CD4-positive, alpha-beta memory T cell (primary cell): ENCODE measurements around the gene AKT2. TPM values are rescaled to one million over a fixed set of nuclear protein-coding genes. Genes with fewer than 3 reads are reported as not detected.

ENCODE experiments used
- CTCF ChIA-PET: fragments of 350-600 bp; sonication (Branson Sonifier 250); formaldehyde crosslinking; loops from one replicate; lab custom pipeline; 2021; ENCODE audit warnings: inconsistent platforms; ENCODE audit not compliant: partially characterized antibody; lab: Charles Lee
- POLR2A ChIA-PET: fragments of 350-600 bp; sonication (Branson Sonifier 250); formaldehyde crosslinking; loops from one replicate; lab custom pipeline; 2021; ENCODE audit not compliant: partially characterized antibody; lab: Charles Lee
- DNase-seq, 5 donors: peaks; one replicate each; pipeline versions ENCODE4 v3.0.0 to v3.0.0-alpha.2; 2020 to 2022; ENCODE audit warnings: mixed read lengths in 1 of 5
- H3K27ac ChIP-seq: one replicate; pipeline ENCODE4 v1.7.0; 2013; ENCODE audit warnings: low read depth, low read length
- H3K27me3 ChIP-seq: 2 replicates; pipeline ENCODE4 v1.7.0; 2013; ENCODE audit warnings: mild to moderate bottlenecking, low read length, moderate library complexity; ENCODE audit not compliant: insufficient read depth
- H3K36me3 ChIP-seq: 2 replicates; pipeline ENCODE4 v1.7.0; 2013; ENCODE audit warnings: mild to moderate bottlenecking, low read length, moderate library complexity; ENCODE audit not compliant: insufficient read depth
- H3K4me1 ChIP-seq: 2 replicates; pipeline ENCODE4 v1.7.0; 2013; ENCODE audit warnings: mild to moderate bottlenecking, low read length, moderate library complexity; ENCODE audit not compliant: insufficient read depth
- H3K4me3 ChIP-seq, 2 donors: one replicate each; pipeline ENCODE4 v1.7.0; 2013; ENCODE audit warnings: low read length in 2 of 2, mild to moderate bottlenecking in 1 of 2
- H3K9me3 ChIP-seq, 2 donors: one replicate each; pipeline ENCODE4 v1.7.0; 2013; ENCODE audit warnings: low read length in 2 of 2, control low read depth in 1 of 2; ENCODE audit not compliant: control insufficient read depth in 1 of 2
- H3K27ac Mint-ChIP-seq, 7 donors: one replicate each; pipeline ENCODE4 v1.8.0; 2020 to 2021; ENCODE audit warnings: mixed read lengths in 7 of 7, mild to moderate bottlenecking in 6 of 7, inconsistent platforms in 3 of 7, moderate library complexity in 3 of 7
- H3K27me3 Mint-ChIP-seq, 2 donors: one replicate each; pipeline ENCODE4 v1.8.0; 2020 to 2021; ENCODE audit warnings: mixed read lengths in 2 of 2
- H3K36me3 Mint-ChIP-seq, 2 donors: one replicate each; pipeline ENCODE4 v1.8.0; 2020 to 2021; ENCODE audit warnings: mixed read lengths in 2 of 2, inconsistent platforms in 1 of 2, mild to moderate bottlenecking in 1 of 2
- H3K4me1 Mint-ChIP-seq, 4 donors: one replicate each; pipeline ENCODE4 v1.8.0; 2020 to 2021; ENCODE audit warnings: mixed read lengths in 4 of 4, mild to moderate bottlenecking in 1 of 4
- H3K4me3 Mint-ChIP-seq, 8 donors: one replicate each; pipeline ENCODE4 v1.8.0; 2020 to 2021; ENCODE audit warnings: mixed read lengths in 8 of 8, mild to moderate bottlenecking in 7 of 8, moderate library complexity in 6 of 8, inconsistent platforms in 3 of 8
- H3K9me3 Mint-ChIP-seq, 8 donors: one replicate each; pipeline ENCODE4 v1.8.0; 2020 to 2021; ENCODE audit warnings: mixed read lengths in 8 of 8, mild to moderate bottlenecking in 5 of 8, inconsistent platforms in 3 of 8, moderate library complexity in 1 of 8
- intact Hi-C: fragments of 100-400 bp; cut with micrococcal nuclease; formaldehyde crosslinking; loops from one replicate; pipeline ENCODE4 v1.15.1; 2023
- polyA plus RNA-seq, 2 donors: library from polyadenylated mRNA; unstranded; fragments of 300-500 nt; fragmentation: Illumina TruSeq; gene quantifications; one replicate each; pipeline ENCODE4 v1.2.3, GENCODE V29; 2021
- total RNA-seq, 2 experiments: library from RNA; stranded (reverse); gene quantifications; one replicate each; pipeline ENCODE4 v1.2.3, GENCODE V29; 2021

The AKT2 gene
- total and polyA plus RNA-seq, 4 experiments from 2014 or later: 10.6 to 180 (median 97.8) TPM

- POLR2A ChIA-PET: interaction anchor here (0.9 kb wide), 1 partner anchor 27 kb away, joined by 3 read pairs; the partner anchor contains the start of gene MAP3K10
- intact Hi-C loops: no loop called here
- Histone ChIP-seq H3K27ac (no peak within 1 kb of the TSS), H3K36me3 (no peaks in the 10 kb centered on the region), H3K9me3 (no peaks in the 10 kb centered on the region), H3K4me3 (no peak within 1 kb of the TSS), H3K4me1 (peaks cover 15% of the 10 kb centered on the region), H3K27me3 (peaks cover 25% of the 10 kb centered on the region)
- Mint-ChIP-seq H3K4me1 (peaks cover 7 to 15% (median 10%) of the 10 kb centered on the region in 4 donors), H3K36me3 (peaks cover 0 to 3% of the 10 kb centered on the region in 2 donors), H3K9me3 (peaks cover 0 to 3% (median 1%) of the 10 kb centered on the region in 8 donors), H3K4me3 (peak within 1 kb of the TSS in 1 of 8 donors; percentile 39), H3K27ac (peak within 1 kb of the TSS in 2 of 7 donors; percentile 42 to 65), H3K27me3 (peaks cover 30 to 36% of the 10 kb centered on the region in 2 donors)
- CTCF ChIA-PET: interaction anchor here (1.7 kb wide), 1 partner anchor 79 kb away, joined by 9 read pairs; no protein-coding TSS in a partner anchor
- peak in 4 of 5 donors; percentile 42 to 62 (median 53) for DNase-seq
These were observed 66.9 kb downstream of the AKT2 start, which contains the start of gene TTC9B for GRCh38 chr19:40217934-40218890. Gene TTC9B, minus strand, starts transcription at chr19:40218384. Its CDS starts 3 bp downstream, at chr19:40218381.

- ChIA-PET POLR2A (no interaction called here), CTCF (no interaction called here)
- no peak for DNase-seq
- peaks cover 3% of the 10 kb centered on the region in 2 donors for H3K36me3 Mint-ChIP-seq
- Histone ChIP-seq H3K4me1 (peaks cover 12% of the 10 kb centered on the region), H3K27ac (no peak overlapping the region), H3K9me3 (no peaks in the 10 kb centered on the region), H3K36me3 (no peaks in the 10 kb centered on the region), H3K4me3 (no peak overlapping the region), H3K27me3 (peaks cover 25% of the 10 kb centered on the region)
- peak overlapping the region in 1 of 7 donors; percentile 40 for H3K27ac Mint-ChIP-seq
- peaks cover 0 to 3% (median 1%) of the 10 kb centered on the region in 8 donors for H3K9me3 Mint-ChIP-seq
- intact Hi-C loops: no loop called here
- peaks cover 30 to 36% of the 10 kb centered on the region in 2 donors for H3K27me3 Mint-ChIP-seq
- peaks cover 7 to 14% (median 10%) of the 10 kb centered on the region in 4 donors for H3K4me1 Mint-ChIP-seq
- peak overlapping the region in 1 of 8 donors; percentile 14 for H3K4me3 Mint-ChIP-seq
These were observed 67.9 kb downstream of the AKT2 start for GRCh38 chr19:40217027-40217810.

GRCh38 chr19:40216777-40217026 lies 68.4 kb downstream of the AKT2 start:
- Mint-ChIP-seq H3K27ac (peak overlapping the region in 4 of 7 donors; percentile 25 to 82 (median 40)), H3K9me3 (no peaks in the 10 kb centered on the region), H3K36me3 (peaks cover 3% of the 10 kb centered on the region in 2 donors), H3K4me3 (peak overlapping the region in 1 of 8 donors; percentile 14), H3K27me3 (peaks cover 27 to 32% of the 10 kb centered on the region in 2 donors), H3K4me1 (peaks cover 4 to 8% (median 5%) of the 10 kb centered on the region in 4 donors)
- Histone ChIP-seq H3K4me1 (peaks cover 12% of the 10 kb centered on the region), H3K4me3 (no peak overlapping the region), H3K27ac (no peak overlapping the region), H3K9me3 (no peaks in the 10 kb centered on the region), H3K27me3 (peaks cover 25% of the 10 kb centered on the region), H3K36me3 (no peaks in the 10 kb centered on the region)
- intact Hi-C loops: no loop called here
- ChIA-PET POLR2A (no interaction called here), CTCF (no interaction called here)
- no peak for DNase-seq

- Histone ChIP-seq H3K9me3 (no peaks in the 10 kb centered on the region), H3K36me3 (no peaks in the 10 kb centered on the region), H3K27ac (no peak overlapping the region), H3K4me3 (no peak overlapping the region), H3K27me3 (peaks cover 25% of the 10 kb centered on the region), H3K4me1 (peaks cover 12% of the 10 kb centered on the region)
- peaks cover 3 to 7% of the 10 kb centered on the region in 2 donors for H3K36me3 Mint-ChIP-seq
- no peak for DNase-seq
- POLR2A ChIA-PET: no interaction called here
- H3K9me3 Mint-ChIP-seq: no peaks in the 10 kb centered on the region
- peak overlapping the region in 2 of 8 donors; percentile 2 to 14 for H3K4me3 Mint-ChIP-seq
- CTCF ChIA-PET: no interaction called here
- H3K27me3 Mint-ChIP-seq: peaks cover 26 to 30% of the 10 kb centered on the region in 2 donors
- H3K27ac Mint-ChIP-seq: peak overlapping the region in 2 of 7 donors; percentile 25 to 40
- peaks cover 4 to 8% (median 5%) of the 10 kb centered on the region in 4 donors for H3K4me1 Mint-ChIP-seq
- intact Hi-C loops: no loop called here
These were observed 69.0 kb downstream of the AKT2 start for GRCh38 chr19:40216013-40216776.

GRCh38 chr19:40214936-40215335 lies 70.2 kb downstream of the AKT2 start:
- Mint-ChIP-seq H3K27ac (no peak overlapping the region), H3K27me3 (peaks cover 21 to 23% of the 10 kb centered on the region in 2 donors), H3K9me3 (no peaks in the 10 kb centered on the region), H3K4me1 (peaks cover 4 to 8% (median 5%) of the 10 kb centered on the region in 4 donors), H3K4me3 (no peak overlapping the region), H3K36me3 (peaks cover 7 to 13% of the 10 kb centered on the region in 2 donors)
- Histone ChIP-seq H3K4me1 (peaks cover 12% of the 10 kb centered on the region), H3K27me3 (peaks cover 25% of the 10 kb centered on the region), H3K27ac (no peak overlapping the region), H3K9me3 (no peaks in the 10 kb centered on the region), H3K4me3 (no peak overlapping the region), H3K36me3 (no peaks in the 10 kb centered on the region)
- ChIA-PET POLR2A (interaction anchor here (0.5 kb wide), 1 partner anchor 14 kb away, joined by 3 read pairs; no protein-coding TSS in a partner anchor), CTCF (no interaction called here)
- intact Hi-C loops: no loop called here
- no peak for DNase-seq

- Histone ChIP-seq H3K36me3 (no peaks in the 10 kb centered on the region), H3K27me3 (peaks cover 25% of the 10 kb centered on the region), H3K27ac (no peak overlapping the region), H3K4me1 (peaks cover 12% of the 10 kb centered on the region), H3K4me3 (no peak overlapping the region), H3K9me3 (no peaks in the 10 kb centered on the region)
- no peak overlapping the region for H3K4me3 Mint-ChIP-seq
- intact Hi-C loops: no loop called here
- H3K27ac Mint-ChIP-seq: no peak overlapping the region
- peaks cover 12 to 17% of the 10 kb centered on the region in 2 donors for H3K27me3 Mint-ChIP-seq
- peaks cover 12 to 15% of the 10 kb centered on the region in 2 donors for H3K36me3 Mint-ChIP-seq
- H3K4me1 Mint-ChIP-seq: peaks cover 4 to 8% (median 5%) of the 10 kb centered on the region in 4 donors
- POLR2A ChIA-PET: interaction anchor here (0.5 kb wide), 1 partner anchor 15 kb away, joined by 3 read pairs; no protein-coding TSS in a partner anchor
- DNase-seq: no peak
- CTCF ChIA-PET: no interaction called here
- H3K9me3 Mint-ChIP-seq: no peaks in the 10 kb centered on the region
These were observed 71.1 kb downstream of the AKT2 start for GRCh38 chr19:40213882-40214570.
